ENCODE measurements around the gene NUSAP1.

- TF ChIP-seq POLR2A (IDR thresholded peaks at IDR 0.05) (no peak), EP300 (IDR thresholded peaks at IDR 0.05) (no peak), CTCF (IDR thresholded peaks at IDR 0.05) (no peak)
Observed at GRCh38 chr15:41285285-41285684, 47.4 kb upstream of the NUSAP1 start.

All from sigmoid colon (tissue), 4 donors.